HepG2 (cell line): Measurements from ENCODE around the gene EMC9. TPM values are rescaled to one million over a fixed set of nuclear protein-coding genes. Genes with fewer than 3 reads are reported as not detected.

Experiments used
- BORCS8-MEF2B ChIP-seq: sonication (generic); formaldehyde crosslinking; IDR thresholded peaks from 2 replicates; pipeline ENCODE4 v1.8.0; 2022; ENCODE audit warnings: mild to moderate bottlenecking, missing genetic modification reagents
- DMAP1 ChIP-seq: IDR thresholded peaks from 2 replicates; pipeline ENCODE4 v1.6.1; 2016
- FOXK2 ChIP-seq: fragments of 450-650 bp; IDR thresholded peaks from 2 replicates; pipeline ENCODE4 v1.6.1; 2016
- HDAC2 ChIP-seq: sonication (generic); formaldehyde crosslinking; IDR thresholded peaks from 2 replicates; pipeline ENCODE4 v1.4.0; 2020; ENCODE audit warnings: missing genetic modification reagents
- KDM6A ChIP-seq: IDR thresholded peaks from 2 replicates; pipeline ENCODE4 v1.6.1; 2016; ENCODE audit warnings: low read depth
- MBD4 ChIP-seq: IDR thresholded peaks from 2 replicates; pipeline ENCODE4 v1.6.1; 2012; ENCODE audit warnings: low read length, inconsistent platforms, borderline replicate concordance
- MLLT10 ChIP-seq: sonication (generic); formaldehyde crosslinking; IDR thresholded peaks from 2 replicates; pipeline ENCODE4 v1.4.0; 2020; ENCODE audit warnings: missing genetic modification reagents
- PAX8 ChIP-seq: sonication (generic); formaldehyde crosslinking; IDR thresholded peaks from 2 replicates; pipeline ENCODE4 v1.8.0; 2022; ENCODE audit warnings: mild to moderate bottlenecking, missing genetic modification reagents, borderline replicate concordance
- SRF ChIP-seq: IDR thresholded peaks from 2 replicates; pipeline ENCODE4 v1.6.1; 2011; ENCODE audit warnings: mild to moderate bottlenecking, low read depth, low read length, moderate library complexity
- ZFX ChIP-seq: sonication (generic); formaldehyde crosslinking; IDR thresholded peaks from 2 replicates; pipeline ENCODE4 v1.4.0; 2020; ENCODE audit warnings: mild to moderate bottlenecking, low read depth, missing genetic modification reagents, moderate library complexity
- ZFY ChIP-seq: sonication (generic); formaldehyde crosslinking; IDR thresholded peaks from 2 replicates; pipeline ENCODE4 v1.4.0; 2020; ENCODE audit warnings: missing genetic modification reagents
- ZNF230 ChIP-seq: sonication (generic); formaldehyde crosslinking; IDR thresholded peaks from 2 replicates; pipeline ENCODE4 v1.4.0; 2020; ENCODE audit warnings: mild to moderate bottlenecking, missing genetic modification reagents
- ZNF234 ChIP-seq: sonication (generic); formaldehyde crosslinking; conservative IDR thresholded peaks from 2 replicates; pipeline ENCODE4 v1.5.1; 2020; ENCODE audit warnings: mild to moderate bottlenecking, missing genetic modification reagents
- ZNF34 ChIP-seq: sonication (generic); formaldehyde crosslinking; IDR thresholded peaks from 2 replicates; pipeline ENCODE4 v1.4.0; 2020; ENCODE audit warnings: mild to moderate bottlenecking, missing genetic modification reagents, borderline replicate concordance
- ZNF501 ChIP-seq: sonication (generic); formaldehyde crosslinking; IDR thresholded peaks from 2 replicates; pipeline ENCODE4 v1.5.1; 2020; ENCODE audit warnings: mild to moderate bottlenecking, moderate library complexity, missing genetic modification reagents
- ZNF768 ChIP-seq: sonication (generic); formaldehyde crosslinking; IDR thresholded peaks from 2 replicates; pipeline ENCODE4 v1.4.0; 2020; ENCODE audit warnings: missing genetic modification reagents
- ZNF841 ChIP-seq: sonication (generic); formaldehyde crosslinking; IDR thresholded peaks from 2 replicates; pipeline ENCODE4 v1.8.1; 2023; ENCODE audit warnings: missing genetic modification reagents, borderline replicate concordance
- polyA plus RNA-seq, 8 experiments: library from polyadenylated mRNA; depleted of rRNA in 3 of 8; stranded (reverse) in 7 of 8; unstranded in 1 of 8; fragments of >200 nt; fragmentation: Illumina TruSeq in 4 of 8; extraction: Trizol in 4 of 8; gene quantifications; 2 replicates each; pipeline versions ENCODE4 v1.2.1 to v1.2.3, GENCODE V29; 2011 to 2016; ENCODE audit warnings: low read depth in 4 of 8, missing spikeins in 1 of 8, mixed read lengths in 1 of 8; ENCODE audit not compliant: insufficient read depth in 1 of 8
- total RNA-seq, 5 experiments: library from RNA; depleted of rRNA; stranded (reverse); fragments of >200 nt; fragmentation: Illumina TruSeq; extraction: Trizol; gene quantifications; 2 replicates each; pipeline ENCODE4 v1.2.3, GENCODE V29; 2016; ENCODE audit warnings: low read depth in 1 of 5
- TF ChIP-seq, protein P1 (sequence below): sonication (generic); formaldehyde crosslinking; IDR thresholded peaks from 2 replicates; pipeline ENCODE4 v1.5.0; 2020; ENCODE audit warnings: mild to moderate bottlenecking, missing genetic modification reagents, moderate library complexity
- TF ChIP-seq, protein P2 (sequence below): sonication (generic); formaldehyde crosslinking; IDR thresholded peaks from 2 replicates; pipeline ENCODE4 v1.4.0; 2020; ENCODE audit warnings: missing genetic modification reagents
- TF ChIP-seq, protein P3 (sequence below): sonication (generic); formaldehyde crosslinking; IDR thresholded peaks from 2 replicates; pipeline ENCODE4 v1.4.0; 2020; ENCODE audit warnings: missing genetic modification reagents
- TF ChIP-seq, protein P4 (sequence below): sonication (generic); formaldehyde crosslinking; IDR thresholded peaks from 2 replicates; pipeline ENCODE4 v1.5.1; 2020; ENCODE audit warnings: missing genetic modification reagents, mild to moderate bottlenecking, borderline replicate concordance

The EMC9 gene
- total and polyA plus RNA-seq, 2 of the 13 experiments (the other 11 are each of a cell fraction or from before 2014, with no cell fraction given) = 60.5 to 78.7 TPM

DNA sequence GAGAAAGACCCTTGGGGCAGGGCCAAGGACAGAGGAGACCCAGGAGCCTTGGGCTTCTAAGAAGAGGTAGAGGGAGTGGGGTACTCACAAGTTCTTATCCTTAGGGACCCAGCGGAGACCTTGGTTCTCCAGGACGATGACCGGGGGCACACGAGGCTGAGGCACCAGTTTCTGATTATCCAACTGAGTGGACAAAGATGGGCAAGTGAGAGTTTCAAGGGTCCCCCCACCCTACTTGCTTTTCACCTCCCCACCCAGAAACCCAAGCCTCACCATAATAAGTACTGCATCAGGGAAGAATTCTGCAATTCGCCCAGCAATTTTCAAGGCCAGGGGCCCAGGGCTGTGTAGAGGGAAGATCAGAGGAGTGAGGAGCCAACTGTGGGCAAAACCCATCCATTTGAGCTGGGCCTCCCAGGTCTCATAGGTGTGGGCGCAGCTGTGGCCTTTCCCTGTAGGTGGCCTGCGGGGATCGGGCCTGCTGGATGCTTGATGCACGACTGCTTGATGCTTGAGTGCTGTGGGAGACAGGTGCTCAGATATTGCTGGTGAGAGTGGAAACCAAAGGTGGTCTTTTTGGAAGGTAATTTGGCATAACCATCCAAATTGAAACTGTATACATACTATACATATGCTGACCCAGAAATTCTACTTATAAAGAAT, 2.0 kb downstream of the EMC9 start (continued):
- TF ChIP-seq ZNF841 (CRISPR knock-in tag) = no peak
- no peak for TF ChIP-seq FOXK2
- TF ChIP-seq PAX8 (CRISPR knock-in tag) = no peak
- TF ChIP-seq KDM6A (CRISPR knock-in tag) = no peak
- TF ChIP-seq ZNF234 (CRISPR knock-in tag) = no peak
- no peak for TF ChIP-seq ZNF501 (CRISPR knock-in tag)
- TF ChIP-seq MLLT10 = no peak
- TF ChIP-seq, protein P1, sequence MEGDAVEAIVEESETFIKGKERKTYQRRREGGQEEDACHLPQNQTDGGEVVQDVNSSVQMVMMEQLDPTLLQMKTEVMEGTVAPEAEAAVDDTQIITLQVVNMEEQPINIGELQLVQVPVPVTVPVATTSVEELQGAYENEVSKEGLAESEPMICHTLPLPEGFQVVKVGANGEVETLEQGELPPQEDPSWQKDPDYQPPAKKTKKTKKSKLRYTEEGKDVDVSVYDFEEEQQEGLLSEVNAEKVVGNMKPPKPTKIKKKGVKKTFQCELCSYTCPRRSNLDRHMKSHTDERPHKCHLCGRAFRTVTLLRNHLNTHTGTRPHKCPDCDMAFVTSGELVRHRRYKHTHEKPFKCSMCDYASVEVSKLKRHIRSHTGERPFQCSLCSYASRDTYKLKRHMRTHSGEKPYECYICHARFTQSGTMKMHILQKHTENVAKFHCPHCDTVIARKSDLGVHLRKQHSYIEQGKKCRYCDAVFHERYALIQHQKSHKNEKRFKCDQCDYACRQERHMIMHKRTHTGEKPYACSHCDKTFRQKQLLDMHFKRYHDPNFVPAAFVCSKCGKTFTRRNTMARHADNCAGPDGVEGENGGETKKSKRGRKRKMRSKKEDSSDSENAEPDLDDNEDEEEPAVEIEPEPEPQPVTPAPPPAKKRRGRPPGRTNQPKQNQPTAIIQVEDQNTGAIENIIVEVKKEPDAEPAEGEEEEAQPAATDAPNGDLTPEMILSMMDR (CRISPR knock-in tag) = peak; percentile 25
- no peak for TF ChIP-seq DMAP1 (CRISPR knock-in tag)
- no peak for TF ChIP-seq HDAC2 (CRISPR knock-in tag)
- TF ChIP-seq BORCS8-MEF2B (CRISPR knock-in tag) = no peak
- no peak for TF ChIP-seq ZNF34
- TF ChIP-seq, protein P2, sequence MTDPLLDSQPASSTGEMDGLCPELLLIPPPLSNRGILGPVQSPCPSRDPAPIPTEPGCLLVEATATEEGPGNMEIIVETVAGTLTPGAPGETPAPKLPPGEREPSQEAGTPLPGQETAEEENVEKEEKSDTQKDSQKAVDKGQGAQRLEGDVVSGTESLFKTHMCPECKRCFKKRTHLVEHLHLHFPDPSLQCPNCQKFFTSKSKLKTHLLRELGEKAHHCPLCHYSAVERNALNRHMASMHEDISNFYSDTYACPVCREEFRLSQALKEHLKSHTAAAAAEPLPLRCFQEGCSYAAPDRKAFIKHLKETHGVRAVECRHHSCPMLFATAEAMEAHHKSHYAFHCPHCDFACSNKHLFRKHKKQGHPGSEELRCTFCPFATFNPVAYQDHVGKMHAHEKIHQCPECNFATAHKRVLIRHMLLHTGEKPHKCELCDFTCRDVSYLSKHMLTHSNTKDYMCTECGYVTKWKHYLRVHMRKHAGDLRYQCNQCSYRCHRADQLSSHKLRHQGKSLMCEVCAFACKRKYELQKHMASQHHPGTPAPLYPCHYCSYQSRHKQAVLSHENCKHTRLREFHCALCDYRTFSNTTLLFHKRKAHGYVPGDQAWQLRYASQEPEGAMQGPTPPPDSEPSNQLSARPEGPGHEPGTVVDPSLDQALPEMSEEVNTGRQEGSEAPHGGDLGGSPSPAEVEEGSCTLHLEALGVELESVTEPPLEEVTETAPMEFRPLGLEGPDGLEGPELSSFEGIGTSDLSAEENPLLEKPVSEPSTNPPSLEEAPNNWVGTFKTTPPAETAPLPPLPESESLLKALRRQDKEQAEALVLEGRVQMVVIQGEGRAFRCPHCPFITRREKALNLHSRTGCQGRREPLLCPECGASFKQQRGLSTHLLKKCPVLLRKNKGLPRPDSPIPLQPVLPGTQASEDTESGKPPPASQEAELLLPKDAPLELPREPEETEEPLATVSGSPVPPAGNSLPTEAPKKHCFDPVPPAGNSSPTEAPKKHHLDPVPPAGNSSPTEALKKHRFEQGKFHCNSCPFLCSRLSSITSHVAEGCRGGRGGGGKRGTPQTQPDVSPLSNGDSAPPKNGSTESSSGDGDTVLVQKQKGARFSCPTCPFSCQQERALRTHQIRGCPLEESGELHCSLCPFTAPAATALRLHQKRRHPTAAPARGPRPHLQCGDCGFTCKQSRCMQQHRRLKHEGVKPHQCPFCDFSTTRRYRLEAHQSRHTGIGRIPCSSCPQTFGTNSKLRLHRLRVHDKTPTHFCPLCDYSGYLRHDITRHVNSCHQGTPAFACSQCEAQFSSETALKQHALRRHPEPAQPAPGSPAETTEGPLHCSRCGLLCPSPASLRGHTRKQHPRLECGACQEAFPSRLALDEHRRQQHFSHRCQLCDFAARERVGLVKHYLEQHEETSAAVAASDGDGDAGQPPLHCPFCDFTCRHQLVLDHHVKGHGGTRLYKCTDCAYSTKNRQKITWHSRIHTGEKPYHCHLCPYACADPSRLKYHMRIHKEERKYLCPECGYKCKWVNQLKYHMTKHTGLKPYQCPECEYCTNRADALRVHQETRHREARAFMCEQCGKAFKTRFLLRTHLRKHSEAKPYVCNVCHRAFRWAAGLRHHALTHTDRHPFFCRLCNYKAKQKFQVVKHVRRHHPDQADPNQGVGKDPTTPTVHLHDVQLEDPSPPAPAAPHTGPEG (CRISPR knock-in tag) = no peak
- TF ChIP-seq ZFY (CRISPR knock-in tag) = peak; percentile 76
- TF ChIP-seq ZFX = peak; percentile 75
- TF ChIP-seq ZNF230 = 0 out of 2 replicates have a peak, but pooled peaks have one; percentile 57
- TF ChIP-seq, protein P3, sequence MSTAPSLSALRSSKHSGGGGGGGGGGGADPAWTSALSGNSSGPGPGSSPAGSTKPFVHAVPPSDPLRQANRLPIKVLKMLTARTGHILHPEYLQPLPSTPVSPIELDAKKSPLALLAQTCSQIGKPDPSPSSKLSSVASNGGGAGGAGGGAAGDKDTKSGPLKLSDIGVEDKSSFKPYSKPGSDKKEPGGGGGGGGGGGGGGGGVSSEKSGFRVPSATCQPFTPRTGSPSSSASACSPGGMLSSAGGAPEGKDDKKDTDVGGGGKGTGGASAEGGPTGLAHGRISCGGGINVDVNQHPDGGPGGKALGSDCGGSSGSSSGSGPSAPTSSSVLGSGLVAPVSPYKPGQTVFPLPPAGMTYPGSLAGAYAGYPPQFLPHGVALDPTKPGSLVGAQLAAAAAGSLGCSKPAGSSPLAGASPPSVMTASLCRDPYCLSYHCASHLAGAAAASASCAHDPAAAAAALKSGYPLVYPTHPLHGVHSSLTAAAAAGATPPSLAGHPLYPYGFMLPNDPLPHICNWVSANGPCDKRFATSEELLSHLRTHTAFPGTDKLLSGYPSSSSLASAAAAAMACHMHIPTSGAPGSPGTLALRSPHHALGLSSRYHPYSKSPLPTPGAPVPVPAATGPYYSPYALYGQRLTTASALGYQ = no peak
- no peak for TF ChIP-seq SRF
- peak; percentile 75 for TF ChIP-seq ZNF768 (CRISPR knock-in tag)
- TF ChIP-seq, protein P4, sequence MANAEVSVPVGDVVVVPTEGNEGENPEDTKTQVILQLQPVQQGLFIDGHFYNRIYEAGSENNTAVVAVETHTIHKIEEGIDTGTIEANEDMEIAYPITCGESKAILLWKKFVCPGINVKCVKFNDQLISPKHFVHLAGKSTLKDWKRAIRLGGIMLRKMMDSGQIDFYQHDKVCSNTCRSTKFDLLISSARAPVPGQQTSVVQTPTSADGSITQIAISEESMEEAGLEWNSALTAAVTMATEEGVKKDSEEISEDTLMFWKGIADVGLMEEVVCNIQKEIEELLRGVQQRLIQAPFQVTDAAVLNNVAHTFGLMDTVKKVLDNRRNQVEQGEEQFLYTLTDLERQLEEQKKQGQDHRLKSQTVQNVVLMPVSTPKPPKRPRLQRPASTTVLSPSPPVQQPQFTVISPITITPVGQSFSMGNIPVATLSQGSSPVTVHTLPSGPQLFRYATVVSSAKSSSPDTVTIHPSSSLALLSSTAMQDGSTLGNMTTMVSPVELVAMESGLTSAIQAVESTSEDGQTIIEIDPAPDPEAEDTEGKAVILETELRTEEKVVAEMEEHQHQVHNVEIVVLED (CRISPR knock-in tag) = no peak
- no peak for TF ChIP-seq MBD4
